Activated CD8-positive, alpha-beta memory T cell treated with anti-CD3 and anti-CD28 coated beads, Interleukin-2, amount 50 U/mL, for 24 hours (primary cell): ENCODE measurements around the gene DOK7.

Source experiments
- DNase-seq: peaks from one replicate; pipeline ENCODE4 v3.0.0-alpha.2; 2020; ENCODE audit errors: extremely low read depth

The DOK7 gene

GRCh38 chr4:3462790-3463415 lies at the start of gene DOK7:
TSS of gene DOK7 (plus strand) at chr4:3463306. CDS start at chr4:3463376, 70 bp downstream.
- no peak for DNase-seq

- no peak for DNase-seq
These were observed 49.3 kb upstream of the DOK7 start for GRCh38 chr4:3413675-3414420.

- no peak for DNase-seq
These were observed 48.5 kb upstream of the DOK7 start for GRCh38 chr4:3414421-3415279.

GRCh38 chr4:3415471-3416141 lies 47.5 kb upstream of the DOK7 start:
- no peak for DNase-seq

GRCh38 chr4:3416270-3416669 lies 46.8 kb upstream of the DOK7 start:
- DNase-seq, result no peak

GRCh38 chr4:3416821-3417221 lies 46.3 kb upstream of the DOK7 start:
- DNase-seq, result no peak

GRCh38 chr4:3417448-3417847 lies 45.7 kb upstream of the DOK7 start:
- no peak for DNase-seq

GRCh38 chr4:3418029-3418762 lies 44.9 kb upstream of the DOK7 start:
- no peak for DNase-seq

GRCh38 chr4:3419836-3420605 lies 43.1 kb upstream of the DOK7 start:
- no peak for DNase-seq

- no peak for DNase-seq
These were observed 42.5 kb upstream of the DOK7 start for GRCh38 chr4:3420606-3420955.

- DNase-seq, result no peak
These were observed 42.1 kb upstream of the DOK7 start for GRCh38 chr4:3420956-3421355.

- no peak for DNase-seq
These were observed 41.6 kb upstream of the DOK7 start for GRCh38 chr4:3421470-3421869.

GRCh38 chr4:3422241-3422801 lies 40.8 kb upstream of the DOK7 start:
- no peak for DNase-seq

GRCh38 chr4:3422808-3423297 lies 40.3 kb upstream of the DOK7 start:
- no peak for DNase-seq

- no peak for DNase-seq
These were observed 39.7 kb upstream of the DOK7 start for GRCh38 chr4:3423406-3423805.

- DNase-seq, result no peak
These were observed 39.2 kb upstream of the DOK7 start for GRCh38 chr4:3423952-3424351.

- no peak for DNase-seq
These were observed 38.5 kb upstream of the DOK7 start for GRCh38 chr4:3424522-3425095.

- no peak for DNase-seq
These were observed 36.5 kb upstream of the DOK7 start for GRCh38 chr4:3426465-3427133.

GRCh38 chr4:3427134-3427476 lies 36.0 kb upstream of the DOK7 start:
- no peak for DNase-seq
